NCI-H82 treated with DMSO at 0.1 percent for 48 hours (cell line): ENCODE results near the gene CPSF4.
A peak's percentile ranks its signal among the peaks of the same experiment; 100 is the strongest.

Experiments used
- DNase-seq: peaks from one replicate; lab custom pipeline; 2025; ENCODE audit not compliant: unreplicated experiment; lab: John Stamatoyannopoulos, UW

Gene CPSF4

DNA sequence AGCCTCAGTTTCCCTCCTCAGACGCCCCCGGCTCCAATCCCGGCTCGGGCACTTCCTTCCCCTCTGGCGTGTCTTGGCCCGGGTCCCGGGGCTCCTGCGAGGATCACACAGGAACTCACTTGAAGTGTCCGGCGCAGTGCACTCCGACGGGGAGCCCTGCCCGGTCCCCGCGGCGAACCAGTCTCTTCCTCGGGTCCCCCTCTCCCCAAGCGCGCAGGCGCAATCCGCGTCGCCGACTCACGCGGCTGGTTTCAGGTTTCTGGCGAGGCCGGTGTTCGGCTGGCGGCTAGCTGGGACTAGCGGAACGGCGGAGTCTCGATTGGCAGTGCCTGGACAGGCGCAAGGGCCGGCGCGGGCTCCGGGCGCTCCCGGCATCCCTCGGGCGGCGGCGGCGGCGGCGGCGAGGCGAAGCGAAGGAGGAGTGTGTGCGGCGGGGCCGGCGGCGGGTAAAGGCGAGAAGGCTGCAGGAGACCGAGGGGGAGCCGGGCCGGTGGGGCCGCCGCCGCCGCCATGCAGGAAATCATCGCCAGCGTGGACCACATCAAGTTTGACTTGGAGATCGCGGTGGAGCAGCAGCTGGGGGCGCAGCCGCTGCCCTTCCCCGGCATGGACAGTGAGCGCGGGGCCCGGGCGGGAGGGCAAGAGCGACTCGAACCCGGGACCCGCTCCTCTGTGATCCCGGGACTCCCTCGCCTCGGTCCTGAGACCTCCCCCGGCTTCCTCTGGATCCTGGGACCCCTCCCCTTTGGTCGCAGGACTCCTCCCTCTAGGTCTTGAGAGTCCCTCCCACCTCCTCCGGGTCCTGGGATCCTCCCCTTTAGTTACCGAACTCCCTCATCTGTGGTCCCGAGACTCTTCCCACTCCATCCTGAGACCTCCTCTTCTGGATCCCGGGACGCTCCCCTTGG, at the start of gene CPSF4, which contains the start of gene PTCD1:
Gene CPSF4, plus strand, starts transcription at position 371 of the 908 bp plus-strand sequence. Its CDS starts 140 bp downstream, at position 511.
Gene PTCD1, minus strand, starts transcription at position 226 of the 908 bp plus-strand sequence. CDS start 3,556 bp downstream, outside the sequence.
- DNase-seq: peak; percentile 82

DNA sequence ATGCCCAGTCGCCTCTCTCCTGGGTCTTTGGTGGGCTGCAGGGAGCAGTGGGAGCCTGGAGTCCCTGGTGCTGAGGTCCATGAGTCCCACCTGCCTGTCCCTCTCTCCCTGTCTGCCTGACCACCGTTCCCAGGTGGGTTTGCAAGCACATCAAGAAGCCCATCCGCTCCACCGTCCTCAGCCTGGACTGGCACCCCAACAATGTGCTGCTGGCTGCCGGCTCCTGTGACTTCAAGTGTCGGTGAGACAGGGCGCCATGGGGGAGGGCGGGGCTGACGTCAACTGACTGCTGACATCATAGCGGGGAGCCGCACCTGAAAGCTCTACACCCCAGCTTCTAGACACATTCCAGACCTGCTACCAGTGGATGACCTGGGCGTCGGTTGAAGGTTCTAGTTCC, 49.0 kb upstream of the CPSF4 start:
- no peak for DNase-seq

DNA sequence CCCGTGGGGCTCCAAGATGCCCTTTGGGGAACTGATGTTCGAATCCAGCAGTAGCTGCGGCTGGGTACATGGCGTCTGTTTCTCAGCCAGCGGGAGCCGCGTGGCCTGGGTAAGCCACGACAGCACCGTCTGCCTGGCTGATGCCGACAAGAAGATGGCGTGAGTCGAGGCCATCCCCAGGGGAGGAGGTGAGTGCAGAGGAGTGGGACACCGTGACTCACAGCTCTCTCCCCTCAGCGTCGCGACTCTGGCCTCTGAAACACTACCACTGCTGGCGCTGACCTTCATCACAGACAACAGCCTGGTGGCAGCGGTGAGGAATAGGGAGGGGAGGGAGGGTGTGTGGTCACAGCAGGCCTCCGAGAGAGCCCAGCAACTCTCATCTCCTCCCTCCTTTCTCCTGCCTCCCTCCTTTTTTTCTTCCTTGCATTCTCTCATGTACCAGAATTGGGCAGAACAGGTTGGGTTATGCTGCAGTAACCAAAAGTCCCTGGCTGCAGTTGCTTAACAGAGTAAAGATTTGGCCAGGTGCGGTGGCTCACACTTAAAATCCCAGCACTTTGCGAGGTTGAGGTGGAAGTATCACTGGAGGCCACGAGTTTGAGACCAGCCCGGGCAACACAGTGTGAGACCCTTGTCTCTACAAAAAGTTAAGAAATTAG, 47.7 kb upstream of the CPSF4 start:
- DNase-seq: no peak

DNA sequence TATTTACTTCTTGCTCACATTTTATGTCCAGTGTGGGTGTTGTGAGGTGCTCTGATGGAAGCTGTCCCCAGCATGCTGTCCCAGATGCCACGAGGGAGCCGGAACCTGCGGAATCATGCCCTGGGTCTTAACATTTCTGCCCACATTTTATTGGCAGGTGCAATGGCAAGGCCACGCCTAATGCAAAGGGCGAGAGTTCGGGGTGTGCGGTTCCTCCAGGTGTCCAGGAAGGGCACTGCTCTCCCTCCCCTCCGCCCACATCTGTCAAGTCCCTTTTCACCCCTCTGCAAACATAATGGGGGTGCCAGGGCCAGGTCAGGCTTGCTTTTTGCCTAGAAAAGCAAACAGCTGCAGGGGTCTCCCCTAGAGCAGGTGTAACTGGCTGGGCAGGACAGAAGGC, 46.7 kb upstream of the CPSF4 start:
- DNase-seq: no peak

DNA sequence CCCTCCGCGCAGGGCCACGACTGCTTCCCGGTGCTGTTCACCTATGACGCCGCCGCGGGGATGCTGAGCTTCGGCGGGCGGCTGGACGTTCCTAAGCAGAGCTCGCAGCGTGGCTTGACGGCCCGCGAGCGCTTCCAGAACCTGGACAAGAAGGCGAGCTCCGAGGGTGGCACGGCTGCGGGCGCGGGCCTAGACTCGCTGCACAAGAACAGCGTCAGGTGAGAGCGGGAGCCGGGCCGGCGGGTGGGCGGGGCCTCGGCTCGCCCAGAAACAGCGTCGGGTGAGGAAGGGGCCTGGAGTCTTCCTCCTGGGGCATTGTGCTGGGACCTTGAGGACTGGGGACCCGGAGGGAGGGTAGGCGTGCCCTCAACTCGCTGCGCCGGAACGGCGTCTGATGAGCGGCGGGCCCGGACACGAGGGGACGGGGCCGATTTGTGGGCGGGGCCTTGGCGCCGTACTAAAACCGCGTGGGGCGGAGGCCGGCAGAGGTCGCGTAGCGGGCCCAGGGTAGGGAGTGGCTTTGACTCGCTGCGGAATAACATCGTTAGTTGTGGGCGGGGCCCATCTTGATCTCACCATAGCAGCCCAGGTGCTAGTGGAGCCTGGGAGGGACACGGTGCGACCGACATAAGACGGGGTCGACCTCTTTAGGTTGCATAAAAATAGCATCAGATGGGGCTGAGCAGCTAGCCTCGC, 45.9 kb upstream of the CPSF4 start:
- peak; percentile 82 for DNase-seq

DNA sequence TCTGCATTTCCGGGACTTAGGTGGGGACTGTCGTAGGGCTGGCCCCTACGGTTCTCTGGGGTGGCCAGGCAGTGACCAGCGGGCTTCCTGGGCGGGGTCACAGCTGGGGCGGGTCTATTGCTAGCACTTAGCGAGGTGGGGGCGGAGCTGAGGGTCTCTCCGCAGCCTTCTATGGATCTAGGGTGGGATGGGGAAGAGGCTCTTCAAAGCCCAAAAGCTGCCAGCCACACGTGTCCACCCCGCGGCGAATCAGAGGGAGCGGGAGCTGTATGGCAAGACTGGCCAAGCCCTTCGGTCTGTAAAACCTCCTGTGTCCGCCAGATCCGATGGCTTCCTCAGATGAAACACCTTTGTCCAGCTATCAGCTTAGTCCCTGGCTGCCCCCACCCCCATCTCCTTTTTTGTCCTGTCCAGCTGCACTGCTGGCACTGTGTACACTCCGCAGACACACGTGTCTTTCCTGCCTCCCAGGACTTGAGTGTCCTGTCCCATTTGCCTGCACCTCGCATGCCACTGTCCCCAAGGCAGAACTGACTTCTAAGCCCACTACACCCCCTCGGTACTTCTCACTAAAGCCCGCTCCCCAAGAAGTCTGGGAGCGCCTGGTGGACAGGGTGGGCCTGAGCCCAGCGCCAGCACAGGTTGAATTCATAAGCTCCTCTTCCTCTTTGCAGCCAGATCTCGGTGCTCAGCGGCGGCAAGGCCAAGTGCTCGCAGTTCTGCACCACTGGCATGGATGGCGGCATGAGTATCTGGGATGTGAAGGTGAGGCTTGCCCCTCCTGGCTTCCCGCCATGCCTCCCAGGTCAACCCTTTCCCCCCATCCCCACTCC, 45.2 kb upstream of the CPSF4 start:
- DNase-seq: peak; percentile 82

DNA sequence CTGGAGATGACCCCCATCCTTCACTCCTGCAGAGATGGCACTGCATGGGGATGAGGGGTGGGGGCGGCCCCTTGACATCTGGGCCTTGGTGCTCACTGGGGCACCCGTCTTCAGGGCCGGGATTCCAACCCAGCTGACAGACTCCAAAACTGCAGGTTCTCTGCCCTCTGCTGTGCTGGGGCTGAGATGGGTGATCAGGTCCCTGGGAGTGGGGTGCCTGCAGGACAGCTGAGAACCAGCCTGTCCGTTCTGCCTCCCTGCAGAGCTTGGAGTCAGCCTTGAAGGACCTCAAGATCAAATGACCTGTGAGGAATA, 44.6 kb upstream of the CPSF4 start:
- no peak for DNase-seq

DNA sequence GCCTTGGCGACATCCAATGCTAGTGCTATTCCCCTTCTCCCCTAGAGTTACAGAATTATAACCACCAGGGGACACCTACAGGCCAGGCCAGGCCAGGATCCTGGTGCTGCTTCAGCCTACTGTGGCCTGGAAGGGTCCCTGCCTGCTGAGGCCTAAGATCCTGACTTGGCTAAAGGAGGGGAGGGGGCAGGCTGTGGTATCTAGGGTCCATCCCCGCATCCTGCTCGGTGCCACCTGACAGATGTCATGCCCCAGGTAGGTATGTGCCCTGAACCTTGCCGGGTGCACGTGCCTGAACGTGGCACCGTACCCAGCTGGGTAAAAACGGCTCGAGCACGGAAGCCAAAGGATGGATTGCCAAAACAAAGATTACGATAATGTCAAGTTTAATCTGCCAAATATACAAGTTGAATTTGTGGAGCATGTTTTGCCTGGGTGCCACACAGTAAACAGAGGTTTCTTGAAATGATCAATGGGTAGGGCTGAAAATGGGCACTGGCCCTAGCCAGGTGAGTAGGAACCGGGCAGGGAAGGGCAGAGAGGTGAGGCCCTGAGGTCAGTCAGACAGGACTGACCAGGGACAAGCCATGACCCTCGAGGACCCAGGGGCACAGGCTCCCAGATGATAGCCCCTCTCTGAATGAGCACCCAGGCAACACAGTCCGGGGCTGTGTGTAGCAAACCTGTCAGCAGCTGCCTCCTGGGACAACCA, 43.0 kb upstream of the CPSF4 start:
- no peak for DNase-seq

DNA sequence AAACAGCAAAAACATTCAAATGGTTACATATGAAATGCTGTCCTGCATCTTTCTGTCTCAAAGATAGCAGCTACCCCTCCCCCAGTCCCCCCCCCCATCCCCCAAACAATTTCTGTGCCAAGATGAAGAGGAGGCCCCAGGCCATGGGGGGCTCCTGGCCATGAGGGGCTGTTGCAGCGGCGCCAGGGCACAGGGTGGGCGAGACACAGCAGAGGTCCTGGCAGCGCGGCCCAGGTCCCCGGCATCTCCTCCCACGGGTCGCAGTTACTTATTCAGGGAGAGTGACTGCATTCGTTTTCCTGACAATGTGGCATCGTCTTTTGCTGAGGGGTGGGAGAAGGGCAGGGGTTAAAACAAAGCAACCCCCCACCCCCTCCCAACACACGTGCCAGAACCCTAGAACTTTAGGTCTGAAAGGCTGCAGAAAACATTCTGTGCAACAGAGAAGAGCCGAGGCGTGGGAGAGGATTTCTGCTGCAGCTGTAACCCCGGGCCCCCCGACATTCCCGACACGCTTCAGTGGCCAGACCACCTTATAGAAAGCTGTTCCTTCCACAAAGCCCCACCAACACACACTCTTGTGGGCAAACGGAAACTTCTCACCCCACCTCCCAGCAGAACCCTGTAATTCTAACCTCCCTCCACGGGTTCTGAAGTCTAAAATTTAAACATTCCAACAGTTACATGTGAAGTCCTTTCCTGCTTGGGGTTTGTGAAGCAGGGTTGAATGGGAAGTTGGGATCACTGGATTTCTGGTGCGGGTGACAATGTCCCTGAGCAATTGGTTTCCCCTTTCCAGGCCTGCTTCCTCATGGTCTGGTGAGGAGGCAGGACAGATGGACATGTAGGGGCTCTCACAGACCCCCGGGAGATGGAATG, 42.1 kb upstream of the CPSF4 start:
- DNase-seq: no peak

DNA sequence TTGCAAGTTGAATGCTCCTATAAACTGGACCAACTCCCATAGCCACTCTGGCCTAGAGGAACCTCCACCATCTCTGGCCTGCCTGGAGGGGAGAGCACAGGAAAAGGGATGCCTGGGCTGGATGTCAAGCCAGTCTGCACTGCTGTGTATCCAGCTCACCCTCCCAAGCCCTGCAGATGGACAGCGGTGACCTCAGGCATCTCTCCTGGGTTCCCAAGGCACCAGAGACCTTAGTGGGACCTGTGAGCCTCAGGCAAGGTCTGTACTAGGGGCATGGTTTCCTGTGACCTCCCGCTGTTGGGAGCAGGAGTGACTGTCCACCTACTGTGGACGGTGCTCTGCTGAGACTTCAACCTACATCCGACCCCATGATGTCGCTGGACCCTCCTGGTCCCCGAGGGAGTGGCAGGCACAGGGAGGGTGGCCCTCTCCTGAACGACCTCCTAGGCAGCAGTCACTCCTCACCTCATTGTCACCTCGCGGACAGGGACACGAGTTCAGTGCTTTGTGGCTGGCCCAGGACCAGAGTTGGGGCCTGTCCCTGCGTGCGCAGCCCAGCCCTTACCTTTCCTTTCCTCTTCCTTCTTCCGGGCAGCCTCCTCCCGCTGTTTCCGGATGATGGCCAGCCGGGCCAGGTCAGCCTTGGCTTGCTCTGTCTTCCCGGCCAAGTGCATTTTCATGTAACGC, 41.3 kb upstream of the CPSF4 start:
- no peak for DNase-seq

DNA sequence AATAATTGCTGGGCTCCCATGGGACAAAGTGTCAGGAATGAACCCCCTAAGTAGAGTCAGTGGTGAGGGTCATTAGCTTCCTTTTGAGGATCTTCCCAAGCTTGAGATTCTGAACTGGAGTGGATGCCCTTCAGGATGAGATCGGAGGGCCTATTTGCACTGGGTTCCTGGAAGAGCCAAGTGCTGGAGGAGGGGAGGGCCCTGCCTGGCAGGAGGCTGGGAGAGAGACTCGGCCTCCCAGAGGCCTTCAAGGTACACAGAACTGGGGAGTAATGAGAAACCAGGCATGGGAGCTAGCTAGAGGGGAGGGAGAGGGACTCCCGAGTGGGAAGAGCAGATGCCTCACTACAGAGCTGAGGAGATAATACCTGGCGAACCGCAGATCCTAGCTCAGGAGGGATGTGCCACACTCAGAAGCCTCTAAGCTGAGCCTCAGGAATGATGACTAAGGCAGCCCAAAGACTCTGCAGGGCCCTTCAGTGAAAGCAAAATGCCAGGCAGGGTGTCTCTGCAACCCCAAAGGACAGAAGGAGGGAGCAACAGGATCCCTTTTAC, 39.8 kb upstream of the CPSF4 start:
- DNase-seq: no peak

DNA sequence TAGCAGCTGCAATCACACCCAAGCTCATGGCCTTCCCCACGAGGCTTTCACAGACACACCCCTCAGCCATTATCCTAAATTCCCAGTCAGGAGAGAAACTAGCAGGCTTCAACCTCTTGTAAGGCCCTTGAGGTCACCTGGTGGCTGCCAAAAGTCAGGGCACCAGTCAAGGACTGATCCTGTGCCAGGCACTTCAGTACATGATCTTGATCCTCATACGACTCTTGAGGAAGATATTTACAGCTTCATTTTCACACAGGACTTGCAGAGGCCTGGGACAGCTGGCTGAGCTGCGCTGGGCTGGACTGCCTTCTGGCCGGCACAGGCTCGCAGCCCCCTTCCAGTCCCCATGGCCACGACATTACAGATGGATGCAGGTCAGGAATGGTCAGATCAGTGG, 39.1 kb upstream of the CPSF4 start:
- no peak for DNase-seq

DNA sequence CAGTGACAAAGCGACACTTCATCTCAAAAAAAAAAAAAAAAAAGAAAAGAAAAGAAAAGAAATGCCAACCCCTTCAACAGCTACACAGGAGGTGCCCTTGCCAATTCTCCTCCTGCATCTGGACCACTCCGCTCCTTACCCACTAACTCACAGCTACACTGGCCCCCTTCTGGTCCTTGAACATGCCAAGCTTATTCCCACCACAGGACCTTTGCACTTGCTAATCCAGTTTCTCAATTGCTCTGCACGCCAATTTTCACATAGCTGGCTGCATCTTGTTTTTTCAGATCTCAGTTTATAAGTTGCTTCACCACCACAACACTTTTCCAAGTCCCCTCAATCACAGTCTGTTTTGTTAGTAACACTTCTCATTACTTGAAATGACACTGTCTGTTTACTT, 35.9 kb upstream of the CPSF4 start:
- no peak for DNase-seq

DNA sequence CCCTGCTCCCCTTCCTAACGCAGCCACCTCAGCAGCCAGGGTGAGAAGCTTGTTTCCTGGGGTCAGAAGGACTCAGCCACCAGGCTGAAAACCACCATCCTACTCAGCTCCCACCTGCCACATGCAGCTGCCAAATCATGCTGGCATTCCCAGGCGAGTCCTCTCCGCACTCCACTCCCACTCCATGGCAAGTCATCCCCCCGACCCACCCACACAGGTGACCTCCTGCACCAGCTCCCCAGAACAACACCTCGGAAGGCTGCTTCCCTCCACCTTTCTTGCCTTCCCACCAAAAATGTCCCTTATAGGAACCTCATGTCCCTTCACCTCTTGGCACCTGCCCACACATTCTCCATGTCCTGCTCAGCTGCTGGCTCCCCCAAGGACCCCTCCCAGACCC, 35.0 kb upstream of the CPSF4 start:
- no peak for DNase-seq

DNA sequence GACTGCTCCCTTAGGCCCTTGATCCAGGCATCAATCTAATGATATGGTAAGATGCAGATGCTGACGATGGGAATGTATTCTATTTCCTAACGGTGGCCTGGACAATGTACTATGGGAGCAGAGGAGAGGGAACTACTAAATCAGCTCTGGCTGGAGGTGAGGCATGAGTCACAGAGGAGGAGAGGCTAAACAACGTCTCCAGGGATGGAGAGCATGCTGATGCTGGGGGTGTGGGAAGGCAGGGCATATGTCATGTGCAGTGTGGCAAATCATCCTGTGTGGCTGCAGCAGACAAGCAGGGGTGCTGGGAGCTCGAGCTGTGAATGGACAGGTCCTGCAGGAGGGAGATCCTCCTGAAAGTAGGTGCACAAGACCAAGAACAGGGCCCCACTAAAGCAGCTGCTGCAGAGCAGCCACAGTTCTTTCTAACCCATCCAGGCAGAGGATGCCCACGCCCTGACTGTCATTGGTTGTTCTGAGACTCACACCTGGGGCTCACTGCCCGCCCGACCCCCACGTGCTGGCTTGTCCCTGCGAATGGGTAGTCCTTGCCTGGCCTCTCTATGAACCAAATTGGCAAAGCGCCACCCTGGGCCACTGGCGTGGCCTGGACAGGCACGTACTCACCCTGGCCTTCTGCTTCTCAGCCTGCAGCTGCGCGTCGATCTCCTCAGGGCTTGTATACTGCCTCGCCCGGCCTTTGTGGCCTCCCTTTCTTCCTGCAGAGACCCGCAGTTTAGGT, 34.3 kb upstream of the CPSF4 start:
- no peak for DNase-seq

DNA sequence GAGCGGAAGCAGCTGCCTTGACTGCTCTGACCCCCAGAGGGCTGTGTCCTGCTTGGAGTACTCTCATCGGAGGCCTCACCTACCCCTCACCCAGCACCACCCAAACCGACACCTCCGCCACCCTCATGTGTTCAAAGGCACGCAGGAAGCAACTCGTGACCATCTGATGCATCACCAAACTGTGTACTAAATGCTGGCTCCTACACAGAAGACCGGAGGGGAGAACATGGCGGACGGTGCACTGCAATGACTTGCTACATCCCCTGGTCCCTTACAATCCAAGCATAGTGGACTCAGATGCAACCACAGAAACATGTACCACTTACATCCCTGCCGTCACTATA, 33.8 kb upstream of the CPSF4 start:
- DNase-seq: no peak

DNA sequence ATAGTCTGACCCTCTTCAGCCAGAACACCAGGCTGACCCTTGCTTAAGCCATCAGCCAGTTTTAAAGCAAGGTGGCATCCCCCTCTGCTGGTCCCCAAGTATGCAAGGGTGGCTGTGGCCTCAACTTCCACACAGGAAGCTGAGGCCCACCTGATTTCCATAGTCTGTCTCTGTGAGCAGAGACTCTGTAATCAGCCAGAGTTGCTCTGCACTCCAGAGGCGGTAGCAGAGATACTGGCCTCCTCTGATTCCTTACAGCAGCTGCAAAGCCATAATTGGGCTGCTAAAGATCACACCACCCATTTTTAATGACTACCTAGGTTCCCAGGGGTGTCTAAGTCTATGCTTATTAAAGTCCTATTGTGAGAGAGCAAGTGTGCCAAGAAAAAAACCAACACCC, 32.2 kb upstream of the CPSF4 start:
- DNase-seq: no peak

DNA sequence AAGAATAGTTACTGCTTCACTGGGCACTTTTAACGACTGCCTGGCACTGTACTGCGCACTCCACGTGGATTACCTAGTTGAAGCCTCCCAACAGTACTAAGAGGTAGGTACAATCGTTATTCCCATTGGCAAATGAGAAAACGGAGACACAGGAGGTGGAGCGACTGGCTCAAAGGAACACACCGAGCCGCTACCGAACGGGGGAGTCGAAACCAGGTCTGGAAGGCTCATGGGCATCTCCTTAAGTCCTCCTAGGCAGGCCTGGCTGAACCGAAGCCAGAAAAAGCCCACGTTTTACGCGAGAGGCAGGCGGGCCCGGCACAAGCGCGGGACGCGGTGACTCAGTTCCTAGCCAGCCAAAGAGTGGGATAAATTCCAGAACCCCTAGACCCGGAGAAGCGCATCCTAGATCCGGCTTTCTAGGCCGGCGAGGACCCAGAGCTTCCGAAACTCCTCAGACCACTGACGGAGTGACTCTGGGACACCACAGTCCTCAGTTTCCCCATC, 30.8 kb upstream of the CPSF4 start:
- DNase-seq: no peak
